Hematopoietic multipotent progenitor cell (in vitro differentiated cells): Measurements from ENCODE around the gene SEC11C. TPM values are rescaled to one million over a fixed set of nuclear protein-coding genes. Genes with fewer than 3 reads are reported as not detected.

Source experiments
- DNase-seq, 3 donors: peaks; one replicate each; pipeline ENCODE4 v3.0.0-alpha.2; 2011 to 2015; ENCODE audit warnings: low read depth in 2 of 3, low spot score in 2 of 3
- total RNA-seq: library from RNA; depleted of rRNA; stranded (reverse); fragments of >200 nt; gene quantifications from one replicate; pipeline ENCODE4 v1.2.3, GENCODE V29; 2012

The SEC11C gene
- total RNA-seq, 1 donor, result 11.3 TPM

DNA sequence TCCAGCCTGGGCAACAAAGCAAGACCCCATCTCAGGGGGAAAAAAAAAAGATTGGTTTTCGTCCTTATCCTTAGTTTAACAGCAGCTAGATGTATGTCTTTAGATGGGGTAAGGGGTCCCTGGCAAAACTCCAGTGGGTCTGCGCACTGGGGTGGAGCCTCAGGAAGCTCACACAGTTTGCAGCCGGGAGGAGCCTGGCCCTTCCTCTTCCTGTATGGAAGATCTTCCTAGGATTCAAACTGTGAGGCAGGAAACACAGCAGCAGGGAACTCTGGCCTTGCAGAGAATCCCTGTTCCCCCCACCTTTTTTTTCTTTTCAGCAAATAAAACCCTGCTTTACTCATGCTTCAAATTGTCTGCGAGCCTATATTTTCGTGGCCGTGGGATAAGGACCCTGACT is 67.8 kb downstream of the SEC11C start:
- DNase-seq, result no peak

Other genes starting within 250 kb of the SEC11C start
- gene GRP, start 80.3 kb downstream of the SEC11C start, total RNA-seq, result not detected
- not detected for gene RAX, start 133.6 kb downstream of the SEC11C start, total RNA-seq
- gene CPLX4, start 178.8 kb downstream of the SEC11C start, total RNA-seq, result not detected
- 53.3 TPM for gene LMAN1, start 219.4 kb downstream of the SEC11C start, total RNA-seq